Renal pelvis (tissue), 4 donors: ENCODE measurements around the gene RMDN3. TPM values are rescaled to one million over a fixed set of nuclear protein-coding genes. Genes with fewer than 3 reads are reported as not detected.

ENCODE experiments used
- DNase-seq: peaks from one replicate; pipeline ENCODE4 v3.0.0-alpha.2; 2013
- polyA plus RNA-seq, 3 donors: library from polyadenylated mRNA; unstranded; fragments of 120-200 nt; gene quantifications; one replicate each; pipeline ENCODE4 v1.2.1, GENCODE V29; 2013; ENCODE audit not compliant: insufficient read length in 3 of 3

The RMDN3 gene
- polyA plus RNA-seq, 3 donors: 40.8 to 46.8 (median 45.2) TPM

GRCh38 chr15:40697916-40698315 lies 57.1 kb downstream of the RMDN3 start:
- DNase-seq: no peak

- DNase-seq: no peak
Observed at GRCh38 chr15:40696228-40696627, 58.8 kb downstream of the RMDN3 start.

- DNase-seq: no peak
Observed at GRCh38 chr15:40695469-40695890, 59.6 kb downstream of the RMDN3 start.

- peak; percentile 92 for DNase-seq
Observed at GRCh38 chr15:40694688-40695468, 60.2 kb downstream of the RMDN3 start, which contains the start of gene RAD51. Gene RAD51 (plus strand): TSS chr15:40695174. CDS start chr15:40698759, 3,585 bp downstream.

GRCh38 chr15:40693904-40694687 lies 61.0 kb downstream of the RMDN3 start:
- no peak for DNase-seq

- no peak for DNase-seq
Observed at GRCh38 chr15:40691737-40692136, 63.3 kb downstream of the RMDN3 start.

- no peak for DNase-seq
Observed at GRCh38 chr15:40688932-40689799, 65.9 kb downstream of the RMDN3 start.

Other genes starting within 250 kb of the RMDN3 start
- 10 to 100 TPM; 24.6 to 32.4 (median 27.2) TPM for gene CCDC32, start 190.2 kb downstream of the RMDN3 start, polyA plus RNA-seq
- gene RPUSD2, start 186.0 kb downstream of the RMDN3 start, polyA plus RNA-seq: 10 to 100 TPM; 10.5 to 16.3 (median 15.0) TPM
- gene KNL1, start 161.0 kb downstream of the RMDN3 start, polyA plus RNA-seq: 10 to 100 TPM; 16.5 to 21.5 (median 19.1) TPM
- 10 to 100 TPM; 12.1 to 14.4 (median 13.4) TPM for gene RAD51, start 60.1 kb downstream of the RMDN3 start, polyA plus RNA-seq
- gene GCHFR, start 8.8 kb upstream of the RMDN3 start, polyA plus RNA-seq: 10 to 100 TPM; 40.6 to 59.4 (median 58.9) TPM
- gene C15orf62, start 14.7 kb upstream of the RMDN3 start, polyA plus RNA-seq: 1 to 10 TPM; 2.3 to 5.4 (median 5.0) TPM
- gene ZFYVE19, start 51.8 kb upstream of the RMDN3 start, polyA plus RNA-seq: 10 to 100 TPM; 25.8 to 27.7 (median 27.7) TPM
- gene DNAJC17, start 52.2 kb upstream of the RMDN3 start, polyA plus RNA-seq: 10 to 100 TPM; 38.5 to 43.7 (median 38.7) TPM
- gene PPP1R14D, start 73.5 kb upstream of the RMDN3 start, polyA plus RNA-seq: under 1 TPM; 0.46 to 0.69 (median 0.50) TPM
- 10 to 100 TPM; 72.4 to 75.5 (median 73.6) TPM for gene SPINT1, start 88.8 kb upstream of the RMDN3 start, polyA plus RNA-seq
- gene RHOV, start 119.0 kb upstream of the RMDN3 start, polyA plus RNA-seq: 1 to 10 TPM; 1.7 to 2.0 (median 1.8) TPM
- 10 to 100 TPM; 18.4 to 20.5 (median 20.2) TPM for gene VPS18, start 139.2 kb upstream of the RMDN3 start, polyA plus RNA-seq
- 1 to 10 TPM; 6.6 to 8.6 (median 7.3) TPM for gene DLL4, start 174.1 kb upstream of the RMDN3 start, polyA plus RNA-seq
- 1 to 10 TPM; 2.5 to 3.8 (median 3.3) TPM for gene CHAC1, start 198.2 kb upstream of the RMDN3 start, polyA plus RNA-seq